Endothelial cell of umbilical vein (primary cell): ENCODE results near the gene UBE2E2. TPM values are rescaled to one million over a fixed set of nuclear protein-coding genes. Genes with fewer than 3 reads are reported as not detected.
"Not testable (repeated sequence)": the region's sequence is repeated elsewhere in the genome, so short reads cannot be mapped to it uniquely, and the experiment has no call there.

ENCODE experiments used
- BruUV-seq: library from RNA; stranded (reverse); fragments of 400-500 nt; replicated peaks from 2 replicates; lab custom pipeline; 2021; lab: Mats Ljungman, UMichigan
- CTCF ChIA-PET: fragments of 300-600, 350-600 bp; sonication (Branson Sonifier 250); formaldehyde crosslinking; loops from one replicate; lab custom pipeline; 2021; ENCODE audit warnings: antibody characterized with exemption, inconsistent platforms; lab: Charles Lee
- POLR2A ChIA-PET: fragments of 300-600, 350-600 bp; sonication (Branson Sonifier 250); formaldehyde crosslinking; loops from one replicate; lab custom pipeline; 2021; ENCODE audit warnings: antibody characterized with exemption, inconsistent platforms; lab: Charles Lee
- DNase-seq: peaks from one replicate; pipeline ENCODE4 v3.0.0-alpha.2; 2011; ENCODE audit warnings: low read depth, low spot score
- FAIRE-seq: peaks from 2 replicates; lab custom pipeline; 2011; peaks lifted over from hg19 to GRCh38; lab: Jason Lieb, UNC
- H2AFZ ChIP-seq: 2 replicates; pipeline ENCODE4 v1.6.0; 2012; ENCODE audit warnings: low read depth, low read length, control low read depth, inconsistent platforms
- H3K27ac ChIP-seq: 2 replicates; pipeline ENCODE4 v1.5.1; 2011; ENCODE audit warnings: low read depth, mild to moderate bottlenecking, control low read depth, low read length, moderate library complexity; ENCODE audit not compliant: insufficient read depth
- H3K27me3 ChIP-seq, 2 experiments: 2 replicates each; pipeline versions ENCODE4 v1.6.0 to v1.6.1; 2011; ENCODE audit warnings: low read length in 2 of 2, mixed read lengths in 1 of 2; ENCODE audit not compliant: control insufficient read depth in 2 of 2, insufficient read depth in 2 of 2
- H3K36me3 ChIP-seq, 2 experiments: 2 replicates in 1 of 2; 3 replicates in 1 of 2; pipeline ENCODE4 v1.5.1; 2011; ENCODE audit warnings: low read length in 2 of 2, mild to moderate bottlenecking in 1 of 2, moderate library complexity in 1 of 2; ENCODE audit not compliant: control insufficient read depth in 2 of 2, insufficient read depth in 2 of 2; ENCODE audit errors: extremely low read depth in 1 of 2
- H3K4me1 ChIP-seq: 3 replicates; pipeline ENCODE4 v1.5.1; 2011; ENCODE audit warnings: mild to moderate bottlenecking, low read length; ENCODE audit not compliant: control insufficient read depth, insufficient read depth; ENCODE audit errors: extremely low read depth
- H3K4me2 ChIP-seq: 2 replicates; pipeline ENCODE4 v1.6.1; 2011; ENCODE audit warnings: low read length, control low read depth, mixed read lengths; ENCODE audit not compliant: insufficient read depth
- H3K4me3 ChIP-seq, 3 experiments: fragments of 200-600 bp in 1 of 3; sonication (generic), shearing (Covaris generic) in 1 of 3; replicated peaks in 1 of 3; 2 replicates each; pipeline ENCODE4 v1.5.1; 2011 to 2016; ENCODE audit warnings: control low read depth in 3 of 3, low read length in 3 of 3, mild to moderate bottlenecking in 2 of 3, inconsistent platforms in 1 of 3, low read depth in 1 of 3, moderate library complexity in 1 of 3; ENCODE audit not compliant: insufficient read depth in 1 of 3
- H3K79me2 ChIP-seq: 2 replicates; pipeline ENCODE4 v1.6.0; 2012; ENCODE audit warnings: low read length, inconsistent platforms; ENCODE audit not compliant: control insufficient read depth, insufficient read depth
- H3K9ac ChIP-seq: replicated peaks from 2 replicates; pipeline ENCODE3; 2011; ENCODE audit warnings: low read length, control low read depth; ENCODE audit not compliant: insufficient read depth; ENCODE audit errors: extremely low read depth
- H3K9me1 ChIP-seq: replicated peaks from 3 replicates; pipeline ENCODE4 v1.6.0; 2011; ENCODE audit warnings: mild to moderate bottlenecking, low read length; ENCODE audit not compliant: control insufficient read depth, insufficient read depth; ENCODE audit errors: extremely low read depth
- H3K9me3 ChIP-seq: replicated peaks from 2 replicates; pipeline ENCODE4 v1.5.1; 2012; ENCODE audit warnings: low read length, inconsistent platforms; ENCODE audit not compliant: control insufficient read depth, insufficient read depth
- H4K20me1 ChIP-seq: replicated peaks from 2 replicates; pipeline ENCODE3; 2011; ENCODE audit warnings: mild to moderate bottlenecking, low read length; ENCODE audit not compliant: control insufficient read depth, insufficient read depth; ENCODE audit errors: extremely low read depth
- EZH2 ChIP-seq: IDR thresholded peaks from 2 replicates; pipeline ENCODE4 v1.6.1; 2012; ENCODE audit warnings: borderline replicate concordance, low read depth, mild to moderate bottlenecking, moderate library complexity, low read length, inconsistent platforms; ENCODE audit not compliant: severe bottlenecking
- FOS ChIP-seq: IDR thresholded peaks from 2 replicates; pipeline ENCODE4 v1.6.1; 2011; ENCODE audit warnings: mild to moderate bottlenecking, low read length, moderate library complexity, borderline replicate concordance; ENCODE audit not compliant: insufficient read depth
- GATA2 ChIP-seq: IDR thresholded peaks from 2 replicates; pipeline ENCODE4 v1.7.0; 2011; ENCODE audit warnings: low read depth, mild to moderate bottlenecking, moderate library complexity, mixed read lengths, low read length; ENCODE audit not compliant: insufficient read length, insufficient read depth
- JUN ChIP-seq: IDR thresholded peaks from 2 replicates; pipeline ENCODE4 v1.6.1; 2011; ENCODE audit warnings: borderline replicate concordance, low read depth; ENCODE audit not compliant: insufficient read length, insufficient read depth
- MYC ChIP-seq: IDR thresholded peaks from one replicate; pipeline ENCODE4 v1.6.1; 2011; ENCODE audit warnings: mild to moderate bottlenecking, low read depth, low read length
- POLR2A ChIP-seq: IDR thresholded peaks from 2 replicates; pipeline ENCODE4 v1.6.1; 2012; ENCODE audit warnings: low read depth, mild to moderate bottlenecking, control low read depth, low read length
- dilution Hi-C: fragments of 300-500 bp; cut with MboI; formaldehyde crosslinking; loops from one replicate; pipeline ENCODE4 v1.15.0; 2019; ENCODE audit warnings: low sequenced_read_pairs; ENCODE audit not compliant: extremely low pct_ligation_motif_present
- intact Hi-C: fragments of 100-400 bp; cut with micrococcal nuclease; formaldehyde crosslinking; loops from one replicate; pipeline ENCODE4 v1.10.0; 2022
- polyA plus RNA-seq, 4 experiments: library from polyadenylated mRNA; depleted of rRNA in 3 of 4; stranded (reverse) in 3 of 4; unstranded in 1 of 4; fragments of >200 nt; gene quantifications; 2 replicates each; pipeline versions ENCODE4 v1.2.1 to v1.2.3, GENCODE V29; 2011 to 2012; ENCODE audit warnings: missing spikeins in 1 of 4
- total RNA-seq: library from RNA; stranded (reverse); gene quantifications from 2 replicates; pipeline ENCODE4 v1.2.3, GENCODE V29; 2021
- TF ChIP-seq, protein P1 (sequence below): IDR thresholded peaks from 2 replicates; pipeline ENCODE4 v1.6.1; 2011; ENCODE audit not compliant: insufficient read depth, insufficient read length
- TF ChIP-seq, protein P2 (sequence below), 2 donors: IDR thresholded peaks; 1 replicate in 1 of 2; 2 replicates in 1 of 2; pipeline ENCODE4 v1.5.1; 2011; ENCODE audit warnings: low read length in 2 of 2, mild to moderate bottlenecking in 2 of 2, moderate library complexity in 2 of 2, control low read depth in 1 of 2, inconsistent platforms in 1 of 2, low read depth in 1 of 2; ENCODE audit not compliant: insufficient read depth in 1 of 2; ENCODE audit errors: extremely low read depth in 1 of 2

Gene UBE2E2
- total and polyA plus RNA-seq, 2 donors (not counting 3 experiments of a cell fraction or from before 2014, with no cell fraction given) = 37.0 to 45.4 TPM

DNA sequence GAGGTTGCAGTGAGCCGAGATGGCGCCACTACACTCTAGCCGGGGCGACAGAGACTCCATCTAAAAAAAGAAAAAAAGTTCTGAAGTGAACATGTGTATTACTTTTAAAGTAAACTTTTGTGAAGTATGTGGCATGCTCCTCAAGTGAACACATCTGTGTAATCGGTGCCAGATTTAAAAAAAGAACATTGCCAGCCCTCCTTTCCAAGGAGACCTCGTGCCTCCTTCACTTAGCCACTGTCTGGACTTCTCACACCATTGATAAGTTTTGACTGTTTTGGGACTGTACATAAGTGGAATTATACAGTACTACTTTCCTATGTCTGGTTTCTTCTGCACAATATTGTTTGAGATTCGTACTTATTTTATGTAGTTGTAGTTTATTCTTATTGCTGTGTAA is 140.4 kb downstream of the UBE2E2 start:
- Histone ChIP-seq H2AFZ (no peak overlapping the region), H3K9ac (no peak overlapping the region), H3K79me2 (no peaks in the 10 kb centered on the region), H3K4me1 (peaks cover 7% of the 10 kb centered on the region), H3K4me2 (no peak overlapping the region), H3K9me1 (no peaks in the 10 kb centered on the region), H3K36me3 (no peaks in the 10 kb centered on the region), H4K20me1 (no peaks in the 10 kb centered on the region), H3K27me3 (no peaks in the 10 kb centered on the region), H3K4me3 (no peak overlapping the region), H3K9me3 (no peaks in the 10 kb centered on the region), H3K27ac (no peak overlapping the region)
- FAIRE-seq (no peak), DNase-seq (no peak)
- CTCF ChIA-PET = no interaction called here
- TF ChIP-seq FOS (no peak), JUN (no peak), EZH2 (no peak)
- dilution Hi-C loops = no loop called here
- intact Hi-C loops = no loop called here
- BruUV-seq = no TSS peak
- POLR2A ChIA-PET = no interaction called here

DNA sequence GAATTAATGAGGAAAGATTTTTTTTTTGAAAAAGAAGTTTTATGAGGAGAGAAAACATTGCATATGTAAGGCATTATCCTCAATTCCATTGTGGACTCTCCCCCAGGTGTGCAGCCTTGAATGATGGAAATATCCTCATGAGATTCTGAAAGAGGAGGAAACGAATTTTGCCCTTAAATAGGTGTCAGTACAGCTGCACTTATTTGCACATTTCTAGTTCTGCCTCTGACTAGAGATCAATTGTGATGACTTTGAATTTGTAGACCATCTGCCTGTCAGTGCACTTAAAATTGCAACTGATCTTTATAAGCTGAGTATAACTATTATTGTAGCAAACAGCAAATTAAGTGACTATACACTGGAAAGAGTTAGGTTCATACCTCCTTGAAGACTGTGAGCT is 141.8 kb downstream of the UBE2E2 start:
- no peaks in the 10 kb centered on the region for H3K79me2 ChIP-seq
- H3K9me1 ChIP-seq = no peaks in the 10 kb centered on the region
- no peak for TF ChIP-seq FOS
- no peak for TF ChIP-seq GATA2
- TF ChIP-seq JUN = no peak
- TF ChIP-seq, protein P1, sequence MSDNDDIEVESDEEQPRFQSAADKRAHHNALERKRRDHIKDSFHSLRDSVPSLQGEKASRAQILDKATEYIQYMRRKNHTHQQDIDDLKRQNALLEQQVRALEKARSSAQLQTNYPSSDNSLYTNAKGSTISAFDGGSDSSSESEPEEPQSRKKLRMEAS = no peak
- TF ChIP-seq POLR2A = no peak
- TF ChIP-seq MYC = no peak
- no peak for TF ChIP-seq EZH2
- TF ChIP-seq, protein P2, sequence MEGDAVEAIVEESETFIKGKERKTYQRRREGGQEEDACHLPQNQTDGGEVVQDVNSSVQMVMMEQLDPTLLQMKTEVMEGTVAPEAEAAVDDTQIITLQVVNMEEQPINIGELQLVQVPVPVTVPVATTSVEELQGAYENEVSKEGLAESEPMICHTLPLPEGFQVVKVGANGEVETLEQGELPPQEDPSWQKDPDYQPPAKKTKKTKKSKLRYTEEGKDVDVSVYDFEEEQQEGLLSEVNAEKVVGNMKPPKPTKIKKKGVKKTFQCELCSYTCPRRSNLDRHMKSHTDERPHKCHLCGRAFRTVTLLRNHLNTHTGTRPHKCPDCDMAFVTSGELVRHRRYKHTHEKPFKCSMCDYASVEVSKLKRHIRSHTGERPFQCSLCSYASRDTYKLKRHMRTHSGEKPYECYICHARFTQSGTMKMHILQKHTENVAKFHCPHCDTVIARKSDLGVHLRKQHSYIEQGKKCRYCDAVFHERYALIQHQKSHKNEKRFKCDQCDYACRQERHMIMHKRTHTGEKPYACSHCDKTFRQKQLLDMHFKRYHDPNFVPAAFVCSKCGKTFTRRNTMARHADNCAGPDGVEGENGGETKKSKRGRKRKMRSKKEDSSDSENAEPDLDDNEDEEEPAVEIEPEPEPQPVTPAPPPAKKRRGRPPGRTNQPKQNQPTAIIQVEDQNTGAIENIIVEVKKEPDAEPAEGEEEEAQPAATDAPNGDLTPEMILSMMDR (IDR thresholded peaks at IDR 0.05; ENCODE audit: extremely low read depth in 1 of 2, insufficient read depth in 1 of 2, low read depth in 1 of 2, low read length in 2 of 2) = no peak
- H4K20me1 ChIP-seq = no peaks in the 10 kb centered on the region
- no TSS peak for BruUV-seq
- ChIA-PET CTCF (no interaction called here), POLR2A (no interaction called here)
- no peaks in the 10 kb centered on the region for H3K9me3 ChIP-seq
- DNase-seq (no peak), FAIRE-seq (no peak)
- no peaks in the 10 kb centered on the region for H3K36me3 ChIP-seq
- dilution Hi-C loops (no loop called here), intact Hi-C loops (no loop called here)
- H3K4me2 ChIP-seq = no peak overlapping the region
- H3K4me1 ChIP-seq = peaks cover 7% of the 10 kb centered on the region
- no peaks in the 10 kb centered on the region for H3K27me3 ChIP-seq
- H3K27ac ChIP-seq = no peak overlapping the region
- H3K4me3 ChIP-seq = no peak overlapping the region
- H2AFZ ChIP-seq = no peak overlapping the region
- no peak overlapping the region for H3K9ac ChIP-seq

DNA sequence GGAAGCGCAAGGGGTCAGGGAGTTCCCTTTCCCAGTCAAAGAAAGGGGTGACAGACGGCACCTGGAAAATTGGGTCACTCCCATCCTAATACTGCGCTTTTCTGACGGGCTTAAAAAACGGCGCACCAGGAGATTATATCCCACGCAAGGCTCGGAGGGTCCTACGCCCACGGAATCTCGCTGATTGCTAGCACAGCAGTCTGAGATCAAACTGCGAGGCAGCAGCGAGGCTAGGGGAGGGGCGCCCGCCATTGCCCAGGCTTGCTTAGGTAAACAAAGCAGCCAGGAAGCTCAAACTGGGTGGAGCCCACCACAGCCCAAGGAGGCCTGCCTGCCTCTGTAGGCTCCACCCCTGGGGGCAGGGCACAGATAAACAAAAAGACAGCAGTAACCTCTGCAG is 146.3 kb downstream of the UBE2E2 start:
- dilution Hi-C loops, H4K20me1 ChIP-seq, H3K4me1 ChIP-seq, H2AFZ ChIP-seq, H3K9me1 ChIP-seq, H3K9me3 ChIP-seq, H3K36me3 ChIP-seq, H3K4me2 ChIP-seq, H3K27me3 ChIP-seq, DNase-seq, H3K4me3 ChIP-seq, H3K9ac ChIP-seq, POLR2A ChIA-PET, FAIRE-seq, intact Hi-C loops, H3K79me2 ChIP-seq, H3K27ac ChIP-seq, BruUV-seq: not testable (repeated sequence)
- CTCF ChIA-PET = interaction anchor here (0.6 kb wide), 1 partner anchor 52 kb away, joined by 3 read pairs; no protein-coding TSS in a partner anchor
